Measurements from ENCODE around the gene KIAA1328. TPM values are rescaled to one million over a fixed set of nuclear protein-coding genes. Genes with fewer than 3 reads are reported as not detected.

The KIAA1328 gene
- total and polyA plus RNA-seq, 2 experiments from 2014 or later = 3.5 to 3.9 TPM

DNA sequence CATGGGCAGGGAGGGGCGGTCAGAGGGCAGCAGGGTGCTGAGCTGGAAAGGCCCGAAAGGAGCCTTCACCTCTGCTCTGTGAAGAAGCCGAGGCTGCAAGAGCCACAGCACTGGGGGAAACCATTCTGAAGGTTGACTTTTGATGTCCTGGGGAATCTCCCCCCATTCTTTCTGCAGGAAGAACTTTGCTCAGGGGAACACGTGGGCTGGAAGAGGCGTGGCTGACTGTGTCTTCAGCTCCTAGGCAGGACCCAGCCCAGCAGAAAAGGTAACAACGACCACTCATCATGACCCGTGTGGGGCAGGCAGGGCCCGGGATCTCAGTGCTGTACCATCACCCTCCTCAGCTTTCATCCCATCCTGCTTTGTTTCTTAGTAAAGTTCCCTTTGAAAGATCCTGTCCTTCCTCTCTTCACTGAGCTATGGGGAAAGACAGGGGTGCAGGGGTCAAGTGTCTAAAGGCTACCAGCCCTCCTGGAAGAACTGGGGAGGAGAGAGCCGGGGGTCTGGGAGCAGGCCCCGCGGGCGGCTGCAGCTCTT lies 424.0 kb downstream of the KIAA1328 start:
- no peak overlapping the region for H3K4me3 ChIP-seq
- H3K9ac ChIP-seq = no peak overlapping the region
- H4K20me1 ChIP-seq (ENCODE audit: insufficient read depth) = no peaks in the 10 kb centered on the region
- no peak overlapping the region for H3K4me2 ChIP-seq (ENCODE audit: unreplicated experiment)
- TF ChIP-seq EZH2 (IDR thresholded peaks at IDR 0.05; ENCODE audit: insufficient read depth, poor library complexity, severe bottlenecking) (no peak), EZH2phosphoT487 (IDR thresholded peaks at IDR 0.05; ENCODE audit: insufficient read depth, low read depth) (no peak)
- H3K4me1 ChIP-seq (ENCODE audit: insufficient read depth) = no peaks in the 10 kb centered on the region
- WGBS, 2 experiments (ENCODE audit: low coverage in 1 of 2, low lambda C conversion rate in 2 of 2, missing lambda C conversion rate in 2 of 2) = 63% methylated on average over 11 to 12 of the region's 12 CpGs
- no peaks in the 10 kb centered on the region for H3K9me3 ChIP-seq (ENCODE audit: low read depth)
- H3F3A ChIP-seq (ENCODE audit: insufficient read depth) = no peaks in the 10 kb centered on the region
- H3K79me2 ChIP-seq (ENCODE audit: insufficient read depth) = no peaks in the 10 kb centered on the region
- H3K27ac ChIP-seq = no peak overlapping the region
- in situ Hi-C loops (cut with MboI) = no loop called here
- DNase-seq = no peak
- peaks cover 55% of the 10 kb centered on the region for H3K27me3 ChIP-seq (replicated peaks; ENCODE audit: insufficient read depth)
- H2AFZ ChIP-seq = no peak overlapping the region
- no peaks in the 10 kb centered on the region for H3K36me3 ChIP-seq (ENCODE audit: low read depth)
- H3K9me2 ChIP-seq (ENCODE audit: insufficient read depth) = no peaks in the 10 kb centered on the region

DNA sequence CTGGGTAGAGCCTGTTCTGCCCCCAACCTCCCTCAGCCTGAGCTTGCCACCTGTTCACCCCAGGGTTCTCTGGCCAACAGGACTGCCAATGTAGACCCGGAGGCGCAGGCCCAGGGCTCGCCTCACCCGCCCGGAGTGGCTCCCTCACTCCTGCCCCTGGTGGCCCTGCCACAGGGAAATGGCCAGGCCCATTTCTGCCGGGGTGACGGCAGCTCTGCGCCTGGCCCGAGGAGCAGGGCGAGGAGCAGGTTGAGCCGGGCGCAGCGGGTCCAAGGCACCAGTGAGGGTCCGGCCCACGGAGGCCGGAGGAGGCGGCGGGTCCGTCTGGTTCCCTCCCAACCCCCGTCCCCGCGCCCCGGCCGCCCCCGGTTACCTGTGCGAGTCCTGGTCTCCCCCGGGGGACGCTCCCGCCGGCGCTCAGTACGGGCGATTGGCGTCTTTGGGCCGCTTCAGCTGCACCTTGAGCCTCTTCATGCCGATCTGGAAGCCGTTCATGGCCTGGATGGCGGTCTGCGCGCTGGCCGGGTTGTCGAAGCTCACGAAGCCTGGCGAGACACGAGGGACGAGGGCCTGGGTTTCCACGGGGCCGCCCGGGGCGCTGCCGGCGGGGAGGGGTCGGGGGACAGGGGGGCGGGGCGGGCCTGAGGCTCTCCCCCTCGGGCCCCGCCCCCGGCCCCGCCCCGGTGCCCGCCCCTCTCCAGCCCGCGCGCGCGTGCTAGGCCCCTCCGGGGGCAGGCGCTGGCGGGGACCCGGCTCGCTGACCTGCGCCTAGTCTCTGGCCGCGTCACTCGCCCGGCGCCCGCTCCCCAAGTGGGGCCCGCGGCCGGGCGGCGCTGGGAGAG lies 424.7 kb downstream of the KIAA1328 start:
- Histone ChIP-seq H3K36me3 (ENCODE audit: low read depth) (no peaks in the 10 kb centered on the region), H3K4me3 (no peak overlapping the region), H3K27me3 (replicated peaks; ENCODE audit: insufficient read depth) (peaks cover 55% of the 10 kb centered on the region), H3K79me2 (ENCODE audit: insufficient read depth) (no peaks in the 10 kb centered on the region), H3K4me1 (ENCODE audit: insufficient read depth) (no peaks in the 10 kb centered on the region), H2AFZ (no peak overlapping the region), H3K4me2 (ENCODE audit: unreplicated experiment) (no peak overlapping the region), H4K20me1 (ENCODE audit: insufficient read depth) (no peaks in the 10 kb centered on the region), H3K9me3 (ENCODE audit: low read depth) (no peaks in the 10 kb centered on the region), H3K27ac (no peak overlapping the region), H3K9ac (no peak overlapping the region), H3K9me2 (ENCODE audit: insufficient read depth) (no peaks in the 10 kb centered on the region), H3F3A (ENCODE audit: insufficient read depth) (no peaks in the 10 kb centered on the region)
- peak; percentile 25 for DNase-seq
- in situ Hi-C loops (cut with MboI) = no loop called here
- WGBS, 2 experiments (ENCODE audit: low coverage in 1 of 2, low lambda C conversion rate in 2 of 2, missing lambda C conversion rate in 2 of 2) = 17 to 24% methylated on average over 23 to 32 of the region's 83 CpGs
- no peak for TF ChIP-seq EZH2 (IDR thresholded peaks at IDR 0.05; ENCODE audit: insufficient read depth, poor library complexity, severe bottlenecking)
- TF ChIP-seq EZH2phosphoT487 (IDR thresholded peaks at IDR 0.05; ENCODE audit: insufficient read depth, low read depth) = no peak

DNA sequence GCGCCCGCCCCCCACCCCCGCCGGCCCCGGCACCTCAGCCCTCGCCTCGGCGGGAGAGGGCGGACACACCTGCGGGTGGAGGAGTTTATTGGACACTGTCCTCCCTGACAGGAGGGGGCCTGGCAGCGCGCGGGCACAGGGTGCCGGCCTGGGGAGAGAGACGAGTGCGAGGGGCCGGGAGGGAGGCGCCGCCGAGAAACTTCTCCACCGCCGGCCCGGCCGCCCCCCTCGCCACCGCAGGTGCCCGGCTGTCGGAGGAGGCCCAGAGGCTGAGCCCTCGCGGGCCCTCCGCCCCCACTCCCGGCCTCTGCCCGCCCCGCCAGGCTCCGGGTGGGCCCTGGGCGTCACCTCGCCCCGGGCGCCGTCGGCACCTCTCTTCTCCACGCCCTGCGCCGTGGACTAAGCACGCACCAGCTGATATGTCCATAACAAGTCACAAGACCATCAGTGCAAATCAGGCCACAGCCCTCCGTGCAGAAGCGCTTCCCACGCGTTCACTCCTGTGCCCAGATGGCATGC lies 425.4 kb downstream of the KIAA1328 start:
- Histone ChIP-seq H3K4me3 (0 out of 2 replicates have a peak overlapping the region, but pooled peaks have one; percentile 22), H3K9me2 (ENCODE audit: insufficient read depth) (no peaks in the 10 kb centered on the region), H3F3A (ENCODE audit: insufficient read depth) (no peaks in the 10 kb centered on the region), H3K4me2 (ENCODE audit: unreplicated experiment) (no peak overlapping the region), H3K36me3 (ENCODE audit: low read depth) (no peaks in the 10 kb centered on the region), H3K9ac (no peak overlapping the region), H3K9me3 (ENCODE audit: low read depth) (no peaks in the 10 kb centered on the region), H3K4me1 (ENCODE audit: insufficient read depth) (no peaks in the 10 kb centered on the region), H3K79me2 (ENCODE audit: insufficient read depth) (no peaks in the 10 kb centered on the region), H3K27me3 (replicated peaks; ENCODE audit: insufficient read depth) (peaks cover 55% of the 10 kb centered on the region), H3K27ac (no peak overlapping the region), H2AFZ (no peak overlapping the region), H4K20me1 (ENCODE audit: insufficient read depth) (no peaks in the 10 kb centered on the region)
- in situ Hi-C loops (cut with MboI) = no loop called here
- TF ChIP-seq EZH2 (IDR thresholded peaks at IDR 0.05; ENCODE audit: insufficient read depth, poor library complexity, severe bottlenecking) (no peak), EZH2phosphoT487 (IDR thresholded peaks at IDR 0.05; ENCODE audit: insufficient read depth, low read depth) (no peak)
- DNase-seq = peak; percentile 14
- WGBS, 2 experiments (ENCODE audit: low coverage in 1 of 2, low lambda C conversion rate in 2 of 2, missing lambda C conversion rate in 2 of 2) = 8 to 14% methylated on average over 24 to 32 of the region's 49 CpGs

DNA sequence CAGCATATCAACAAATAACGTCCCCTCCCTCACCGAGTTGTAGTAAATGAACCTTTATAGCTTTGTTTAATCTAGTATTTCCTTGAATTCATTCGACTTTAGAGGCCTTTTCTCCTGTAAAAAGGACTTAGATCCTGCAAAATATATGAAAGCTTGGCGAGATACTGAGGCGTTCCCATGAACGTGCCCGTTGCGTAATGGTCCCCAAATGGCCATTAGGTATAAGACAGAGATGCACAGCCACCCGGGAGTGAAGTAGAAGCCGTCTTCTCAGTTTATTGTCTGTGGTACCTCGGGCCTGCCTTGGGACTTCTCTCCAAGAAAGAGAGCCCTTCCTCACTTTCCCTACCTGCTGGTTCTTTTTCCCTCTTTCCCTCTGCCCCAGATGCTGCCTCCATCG lies 426.0 kb downstream of the KIAA1328 start:
- in situ Hi-C loops (cut with MboI) = no loop called here
- TF ChIP-seq EZH2phosphoT487 (IDR thresholded peaks at IDR 0.05; ENCODE audit: insufficient read depth, low read depth) = no peak
- TF ChIP-seq EZH2 (IDR thresholded peaks at IDR 0.05; ENCODE audit: insufficient read depth, poor library complexity, severe bottlenecking) = no peak
- H3K79me2 ChIP-seq (ENCODE audit: insufficient read depth) = no peaks in the 10 kb centered on the region
- no peak overlapping the region for H3K9ac ChIP-seq
- no peaks in the 10 kb centered on the region for H4K20me1 ChIP-seq (ENCODE audit: insufficient read depth)
- H3K36me3 ChIP-seq (ENCODE audit: low read depth) = no peaks in the 10 kb centered on the region
- no peaks in the 10 kb centered on the region for H3F3A ChIP-seq (ENCODE audit: insufficient read depth)
- no peaks in the 10 kb centered on the region for H3K9me2 ChIP-seq (ENCODE audit: insufficient read depth)
- DNase-seq = no peak
- no peaks in the 10 kb centered on the region for H3K4me1 ChIP-seq (ENCODE audit: insufficient read depth)
- no peak overlapping the region for H3K4me3 ChIP-seq
- 89 to 93% methylated on average over 12 of the region's 12 CpGs for WGBS, 2 experiments (ENCODE audit: low coverage in 1 of 2, low lambda C conversion rate in 2 of 2, missing lambda C conversion rate in 2 of 2)
- H3K27ac ChIP-seq = no peak overlapping the region
- H2AFZ ChIP-seq = no peak overlapping the region
- H3K27me3 ChIP-seq (replicated peaks; ENCODE audit: insufficient read depth) = peaks cover 55% of the 10 kb centered on the region
- H3K4me2 ChIP-seq (ENCODE audit: unreplicated experiment) = no peak overlapping the region
- H3K9me3 ChIP-seq (ENCODE audit: low read depth) = no peaks in the 10 kb centered on the region
